HCT116 (cell line): Measurements from ENCODE around the gene ALOX12B.

Experiments
- ZNF274 ChIP-seq: fragments of 200-500 bp; sonication (Bioruptor generic); IDR thresholded peaks from 2 replicates; pipeline ENCODE4 v1.6.1; 2014; ENCODE audit warnings: mild to moderate bottlenecking, low read depth, low read length, inconsistent platforms
- TF ChIP-seq, protein P1 (sequence below): IDR thresholded peaks from 2 replicates; pipeline ENCODE4 v1.6.1; 2012
- TF ChIP-seq, protein P2 (sequence below), 3 experiments: fragments of 200-600 bp in 1 of 3; sonication (generic) in 1 of 3; IDR thresholded peaks in 2 of 3; conservative IDR thresholded peaks in 1 of 3; 2 replicates each; pipeline ENCODE4 v1.5.1; 2012 to 2017; ENCODE audit warnings: low read depth in 2 of 3, low read length in 2 of 3, antibody characterized with exemption in 1 of 3, borderline replicate concordance in 1 of 3, control low read depth in 1 of 3, mild to moderate bottlenecking in 1 of 3, mixed read lengths in 1 of 3, mixed run types in 1 of 3, moderate library complexity in 1 of 3; ENCODE audit not compliant: insufficient read depth in 1 of 3

DNA sequence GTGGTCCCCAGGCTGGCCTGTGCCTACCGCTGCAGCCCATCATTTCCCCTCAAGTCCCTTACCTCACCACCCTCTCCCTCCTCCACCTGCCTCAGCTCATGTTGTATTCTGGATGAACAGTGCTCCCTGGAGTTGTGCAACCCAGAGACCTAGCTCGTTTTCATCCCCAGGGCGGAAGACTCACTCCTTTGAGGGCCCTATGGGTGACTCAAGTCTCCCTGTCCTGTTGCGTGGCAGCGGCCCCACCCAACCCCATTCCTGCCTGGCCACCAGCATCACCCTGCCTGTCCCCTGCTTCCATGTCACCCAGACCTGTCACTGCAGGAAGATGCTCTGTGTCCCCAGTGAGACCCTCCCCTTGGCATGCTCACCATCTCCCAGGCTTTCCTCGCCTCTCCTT is 3.3 kb downstream of the ALOX12B start:
- TF ChIP-seq, protein P1, sequence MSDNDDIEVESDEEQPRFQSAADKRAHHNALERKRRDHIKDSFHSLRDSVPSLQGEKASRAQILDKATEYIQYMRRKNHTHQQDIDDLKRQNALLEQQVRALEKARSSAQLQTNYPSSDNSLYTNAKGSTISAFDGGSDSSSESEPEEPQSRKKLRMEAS = no peak
- TF ChIP-seq, protein P2, sequence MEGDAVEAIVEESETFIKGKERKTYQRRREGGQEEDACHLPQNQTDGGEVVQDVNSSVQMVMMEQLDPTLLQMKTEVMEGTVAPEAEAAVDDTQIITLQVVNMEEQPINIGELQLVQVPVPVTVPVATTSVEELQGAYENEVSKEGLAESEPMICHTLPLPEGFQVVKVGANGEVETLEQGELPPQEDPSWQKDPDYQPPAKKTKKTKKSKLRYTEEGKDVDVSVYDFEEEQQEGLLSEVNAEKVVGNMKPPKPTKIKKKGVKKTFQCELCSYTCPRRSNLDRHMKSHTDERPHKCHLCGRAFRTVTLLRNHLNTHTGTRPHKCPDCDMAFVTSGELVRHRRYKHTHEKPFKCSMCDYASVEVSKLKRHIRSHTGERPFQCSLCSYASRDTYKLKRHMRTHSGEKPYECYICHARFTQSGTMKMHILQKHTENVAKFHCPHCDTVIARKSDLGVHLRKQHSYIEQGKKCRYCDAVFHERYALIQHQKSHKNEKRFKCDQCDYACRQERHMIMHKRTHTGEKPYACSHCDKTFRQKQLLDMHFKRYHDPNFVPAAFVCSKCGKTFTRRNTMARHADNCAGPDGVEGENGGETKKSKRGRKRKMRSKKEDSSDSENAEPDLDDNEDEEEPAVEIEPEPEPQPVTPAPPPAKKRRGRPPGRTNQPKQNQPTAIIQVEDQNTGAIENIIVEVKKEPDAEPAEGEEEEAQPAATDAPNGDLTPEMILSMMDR (IDR thresholded peaks at IDR 0.05 in 2 of 3, conservative IDR thresholded peaks at IDR 0.05 in 1 of 3; ENCODE audit: borderline replicate concordance in 1 of 3, insufficient read depth in 1 of 3, low read depth in 2 of 3, low read length in 2 of 3) = no peak
- TF ChIP-seq ZNF274 = no peak
